IMR-90 (cell line): Measurements from ENCODE around the gene ARPC5. TPM values are rescaled to one million over a fixed set of nuclear protein-coding genes. Genes with fewer than 3 reads are reported as not detected.

Experiments used
- ATAC-seq: fragments of 200-7000 bp; cut with Tn5 transposase; 2 replicates; pipeline ENCODE4 v1.9.1; 2020; ENCODE audit warnings: low read depth, mild to moderate bottlenecking, moderate library complexity
- BruUV-seq: library from RNA; stranded (reverse); fragments of 400-500 nt; replicated peaks from 2 replicates; lab custom pipeline; 2021; lab: Mats Ljungman, UMichigan
- CTCF ChIA-PET: fragments of 300-600 bp; formaldehyde crosslinking; extraction: SDS; loops from one replicate; lab custom pipeline; 2021; ENCODE audit warnings: antibody characterized with exemption; lab: Yijun Ruan, JAX
- POLR2A ChIA-PET: fragments of 300-600 bp; sonication (Branson Sonifier 250); formaldehyde crosslinking; loops from one replicate; lab custom pipeline; 2022; ENCODE audit warnings: antibody characterized with exemption; ENCODE audit not compliant: unreplicated experiment; lab: Charles Lee
- DNase-seq: peaks from one replicate; pipeline ENCODE4 v3.0.0; 2013
- H2AFZ ChIP-seq: replicated peaks from 2 replicates; pipeline ENCODE3; 2013; ENCODE audit warnings: low read length, mild to moderate bottlenecking; ENCODE audit not compliant: poor library complexity
- H2AK5ac ChIP-seq: 2 replicates; pipeline ENCODE4 v1.6.1; 2013; ENCODE audit warnings: low read depth, low read length, inconsistent platforms
- H2AK9ac ChIP-seq: replicated peaks from 2 replicates; pipeline ENCODE3; 2013; ENCODE audit warnings: mild to moderate bottlenecking, low read depth, low read length, moderate library complexity; ENCODE audit not compliant: poor library complexity
- H2BK120ac ChIP-seq: 2 replicates; pipeline ENCODE4 v1.6.1; 2013; ENCODE audit warnings: low read depth, low read length, inconsistent platforms
- H2BK15ac ChIP-seq: 3 replicates; pipeline ENCODE4 v1.6.1; 2013; ENCODE audit warnings: low read depth, low read length, inconsistent platforms
- H2BK20ac ChIP-seq: 2 replicates; pipeline ENCODE4 v1.6.1; 2013; ENCODE audit warnings: low read depth, mild to moderate bottlenecking, inconsistent platforms, low read length, moderate library complexity
- H2BK5ac ChIP-seq: 2 replicates; pipeline ENCODE4 v1.6.1; 2013; ENCODE audit warnings: mild to moderate bottlenecking, low read depth, low read length, inconsistent platforms; ENCODE audit not compliant: poor library complexity, severe bottlenecking
- H3K14ac ChIP-seq: replicated peaks from 2 replicates; pipeline ENCODE4 v1.6.1; 2013; ENCODE audit warnings: low read depth, low read length, inconsistent platforms
- H3K18ac ChIP-seq: 2 replicates; pipeline ENCODE4 v1.6.1; 2013; ENCODE audit warnings: low read depth, low read length, control low read depth
- H3K23ac ChIP-seq: 2 replicates; pipeline ENCODE4 v1.6.1; 2013; ENCODE audit warnings: low read depth, low read length, inconsistent platforms
- H3K27ac ChIP-seq: 2 replicates; pipeline ENCODE4 v1.5.1; 2013; ENCODE audit warnings: mild to moderate bottlenecking, control low read depth, low read length; ENCODE audit not compliant: insufficient read depth
- H3K27me3 ChIP-seq: 2 replicates; pipeline ENCODE4 v1.6.1; 2013; ENCODE audit warnings: low read length; ENCODE audit not compliant: control insufficient read depth, insufficient read depth
- H3K36me3 ChIP-seq: 2 replicates; pipeline ENCODE4 v1.6.1; 2013; ENCODE audit warnings: low read length, mixed read lengths; ENCODE audit not compliant: control insufficient read depth, insufficient read depth
- H3K4ac ChIP-seq: 2 replicates; pipeline ENCODE4 v1.6.1; 2013; ENCODE audit warnings: low read depth, low read length, inconsistent platforms
- H3K4me1 ChIP-seq: 2 replicates; pipeline ENCODE4 v1.6.1; 2013; ENCODE audit warnings: low read length, mixed read lengths; ENCODE audit not compliant: control insufficient read depth, insufficient read depth
- H3K4me2 ChIP-seq: 2 replicates; pipeline ENCODE4 v1.6.1; 2013; ENCODE audit warnings: low read depth, mild to moderate bottlenecking, control low read depth, low read length, moderate library complexity
- H3K4me3 ChIP-seq: 2 replicates; pipeline ENCODE4 v1.5.1; 2013; ENCODE audit warnings: low read depth, mild to moderate bottlenecking, control low read depth, low read length, moderate library complexity; ENCODE audit not compliant: insufficient read depth
- H3K56ac ChIP-seq: 2 replicates; pipeline ENCODE4 v1.6.1; 2013; ENCODE audit warnings: low read length, inconsistent platforms; ENCODE audit not compliant: insufficient read depth; ENCODE audit errors: extremely low read depth
- H3K79me1 ChIP-seq, 2 experiments: 2 replicates each; pipeline ENCODE4 v1.6.1; 2013; ENCODE audit warnings: low read length in 2 of 2, inconsistent platforms in 1 of 2, low read depth in 1 of 2
- H3K9ac ChIP-seq: 2 replicates; pipeline ENCODE4 v1.6.1; 2013; ENCODE audit warnings: low read depth, low read length, control low read depth
- H3K9me1 ChIP-seq: 2 replicates; pipeline ENCODE4 v1.6.1; 2013; ENCODE audit warnings: low read length, inconsistent platforms; ENCODE audit not compliant: insufficient read depth
- H3K9me3 ChIP-seq: 2 replicates; pipeline ENCODE4 v1.6.1; 2013; ENCODE audit warnings: low read length; ENCODE audit not compliant: control insufficient read depth, insufficient read depth
- H4K20me1 ChIP-seq: 2 replicates; pipeline ENCODE4 v1.6.1; 2013; ENCODE audit warnings: low read length, inconsistent platforms; ENCODE audit not compliant: insufficient read depth
- H4K5ac ChIP-seq: 2 replicates; pipeline ENCODE4 v1.6.1; 2013; ENCODE audit warnings: mild to moderate bottlenecking, low read depth, low read length, control low read depth
- H4K8ac ChIP-seq, 2 experiments: 2 replicates each; pipeline ENCODE4 v1.6.1; 2013; ENCODE audit warnings: low read depth in 2 of 2, low read length in 2 of 2, control low read depth in 1 of 2, inconsistent platforms in 1 of 2
- H4K91ac ChIP-seq: 2 replicates; pipeline ENCODE4 v1.6.1; 2013; ENCODE audit warnings: low read depth, low read length, inconsistent platforms; ENCODE audit not compliant: insufficient read depth
- BHLHE40 ChIP-seq: fragments of 150-350 bp; IDR thresholded peaks from 2 replicates; pipeline ENCODE4 v1.6.1; 2016; ENCODE audit warnings: mild to moderate bottlenecking, low read depth, low read length
- CEBPB ChIP-seq: IDR thresholded peaks from 2 replicates; pipeline ENCODE4 v1.6.1; 2012; ENCODE audit warnings: low read depth, low read length, improper control_type of control experiment
- CHD1 ChIP-seq: IDR thresholded peaks from 2 replicates; pipeline ENCODE4 v1.6.1; 2012; ENCODE audit warnings: low read depth, low read length, improper control_type of control experiment
- CTCF ChIP-seq: conservative IDR thresholded peaks from 2 replicates; pipeline ENCODE4 v1.5.1; 2012; ENCODE audit warnings: mild to moderate bottlenecking, low read depth, low read length, improper control_type of control experiment
- ELK1 ChIP-seq: fragments of 150-350 bp; IDR thresholded peaks from 2 replicates; pipeline ENCODE4 v1.6.1; 2016; ENCODE audit warnings: low read depth, mild to moderate bottlenecking, low read length, moderate library complexity, borderline replicate concordance
- FOS ChIP-seq: fragments of 150-350 bp; IDR thresholded peaks from 2 replicates; pipeline ENCODE4 v1.6.1; 2016; ENCODE audit warnings: low read depth, low read length
- MAFK ChIP-seq: IDR thresholded peaks from 2 replicates; pipeline ENCODE4 v1.6.1; 2012; ENCODE audit warnings: low read depth, low read length, improper control_type of control experiment
- MAZ ChIP-seq: IDR thresholded peaks from 2 replicates; pipeline ENCODE4 v1.6.1; 2012; ENCODE audit warnings: low read depth, mild to moderate bottlenecking, low read length, improper control_type of control experiment, moderate library complexity, borderline replicate concordance
- MXI1 ChIP-seq: IDR thresholded peaks from 2 replicates; pipeline ENCODE4 v1.6.1; 2012; ENCODE audit warnings: low read depth, mild to moderate bottlenecking, low read length, moderate library complexity, borderline replicate concordance
- NFE2L2 ChIP-seq: fragments of 150-350 bp; IDR thresholded peaks from 2 replicates; pipeline ENCODE4 v1.6.1; 2016; ENCODE audit warnings: low read depth, mild to moderate bottlenecking, low read length
- POLR2A ChIP-seq: IDR thresholded peaks from 2 replicates; pipeline ENCODE4 v1.6.1; 2012; ENCODE audit warnings: mild to moderate bottlenecking, low read depth, low read length
- RAD21 ChIP-seq: IDR thresholded peaks from 2 replicates; pipeline ENCODE4 v1.6.1; 2012; ENCODE audit warnings: low read length, improper control_type of control experiment
- RCOR1 ChIP-seq: IDR thresholded peaks from 2 replicates; pipeline ENCODE4 v1.6.1; 2012; ENCODE audit warnings: mild to moderate bottlenecking, low read length, improper control_type of control experiment; ENCODE audit not compliant: insufficient replicate concordance
- RFX5 ChIP-seq: IDR thresholded peaks from 2 replicates; pipeline ENCODE4 v1.8.0; 2012; ENCODE audit warnings: low read depth, mild to moderate bottlenecking, low read length, moderate library complexity
- SMC3 ChIP-seq: fragments of 150-350 bp; IDR thresholded peaks from 2 replicates; pipeline ENCODE4 v1.6.1; 2016; ENCODE audit warnings: low read depth, mild to moderate bottlenecking, antibody characterized with exemption, low read length, moderate library complexity
- USF2 ChIP-seq: fragments of 150-350 bp; IDR thresholded peaks from 2 replicates; pipeline ENCODE4 v1.6.1; 2017; ENCODE audit warnings: mild to moderate bottlenecking, antibody characterized with exemption, low read length, low read depth
- WGBS, 2 experiments: methylation state at CpG; one replicate each; pipeline versions ENCODE4 v1.1.5 to v1.1.7; 2013; ENCODE audit warnings: missing lambda C conversion rate in 2 of 2; ENCODE audit not compliant: insufficient read length in 1 of 2; ENCODE audit errors: extremely low coverage in 2 of 2; 5-methylcytosine and 5-hydroxymethylcytosine counted together
- dilution Hi-C: fragments of 300-500 bp; cut with HindIII; formaldehyde crosslinking; loops from one replicate; pipeline ENCODE4 v1.14.3; 2018; ENCODE audit warnings: low sequenced_read_pairs; ENCODE audit not compliant: unreplicated experiment
- in situ Hi-C: fragments of 300-500 bp; cut with MboI; formaldehyde crosslinking; loops from 3 replicates; pipeline ENCODE4 v1.14.3; 2019; ENCODE audit warnings: low sequenced_read_pairs, inconsistent platforms, mixed read lengths
- intact Hi-C: fragments of 100-400 bp; cut with micrococcal nuclease; formaldehyde crosslinking; loops from 2 replicates; pipeline ENCODE4 v1.10.0; 2022
- polyA plus RNA-seq, 3 experiments: library from polyadenylated mRNA; depleted of rRNA; stranded (reverse); fragments of >200 nt; gene quantifications; 2 replicates each; pipeline ENCODE4 v1.2.3, GENCODE V29; 2012; ENCODE audit warnings: low replicate concordance in 1 of 3
- total RNA-seq: library from RNA; depleted of rRNA; stranded (reverse); fragments of >200 nt; gene quantifications from 2 replicates; pipeline ENCODE4 v1.2.3, GENCODE V29; 2012

ARPC5 gene
- total and polyA plus RNA-seq, 2 of the 4 experiments (the other 2 are of a cell fraction), result 132 to 212 TPM

GRCh38 chr1:183593356-183593755, 42.2 kb downstream of the ARPC5 start:
- dilution Hi-C loops (no loop called here), in situ Hi-C loops (no loop called here), intact Hi-C loops (no loop called here)
- Histone ChIP-seq H2BK20ac (no peak overlapping the region), H2BK120ac (no peak overlapping the region), H3K4ac (no peak overlapping the region), H3K4me3 (no peak overlapping the region), H2AK9ac (no peak overlapping the region), H3K9me3 (no peaks in the 10 kb centered on the region), H3K9ac (no peak overlapping the region), H3K27me3 (no peaks in the 10 kb centered on the region), H3K4me2 (no peak overlapping the region), H3K9me1 (no peaks in the 10 kb centered on the region; the same call in 1 of the 2 replicates), H2AFZ (no peak overlapping the region), H4K91ac (no peak overlapping the region), H3K4me1 (0 out of 2 replicates have a peak, but pooled peaks cover 2% of the 10 kb centered on the region), H4K8ac (no peak overlapping the region), H2BK15ac (no peak overlapping the region), H2BK5ac (no peak overlapping the region), H3K36me3 (no peaks in the 10 kb centered on the region), H4K5ac (no peak overlapping the region), H3K56ac (no peak overlapping the region), H3K18ac (no peak overlapping the region), H2AK5ac (no peak overlapping the region), H3K14ac (no peak overlapping the region), H3K79me1 (no peaks in the 10 kb centered on the region), H3K23ac (no peak overlapping the region), H3K27ac (no peak overlapping the region), H4K20me1 (no peaks in the 10 kb centered on the region)
- ATAC-seq (no peak), DNase-seq (no peak)
- TF ChIP-seq USF2 (no peak), BHLHE40 (no peak), SMC3 (no peak), POLR2A (no peak), CHD1 (no peak), CTCF (no peak), MAFK (no peak), NFE2L2 (no peak), RAD21 (no peak), MAZ (no peak), ELK1 (no peak), RFX5 (no peak), FOS (no peak), CEBPB (no peak), MXI1 (no peak), RCOR1 (no peak)
- no TSS peak for BruUV-seq
- 88% methylated on average over 1 of the region's 3 CpGs; no CpG with 5 or more reads in 1 of the 2 experiments for WGBS, 2 experiments
- ChIA-PET CTCF (no interaction called here), POLR2A (no interaction called here)
